ENCODE data around the gene TM4SF20.
"Not testable (repeated sequence)": the region's sequence is repeated elsewhere in the genome, so short reads cannot be mapped to it uniquely, and the experiment has no call there.

The TM4SF20 gene

GRCh38 chr2:227398684-227399670, 19.9 kb upstream of the TM4SF20 start:
- no peak for DNase-seq

- no peak for DNase-seq
Observed at GRCh38 chr2:227397562-227397961, 18.5 kb upstream of the TM4SF20 start.

GRCh38 chr2:227395556-227395955, 16.4 kb upstream of the TM4SF20 start:
- DNase-seq = no peak

GRCh38 chr2:227394401-227394800, 15.3 kb upstream of the TM4SF20 start:
- no peak for DNase-seq

GRCh38 chr2:227390468-227391256, 11.6 kb upstream of the TM4SF20 start:
- no peak for DNase-seq

GRCh38 chr2:227389661-227390060, 10.6 kb upstream of the TM4SF20 start:
- DNase-seq = no peak

GRCh38 chr2:227389231-227389630, 10.1 kb upstream of the TM4SF20 start:
- no peak for DNase-seq

GRCh38 chr2:227388537-227389011, 9.5 kb upstream of the TM4SF20 start:
- no peak for DNase-seq

- not testable (repeated sequence) for DNase-seq
Observed at GRCh38 chr2:227387583-227387982, 8.5 kb upstream of the TM4SF20 start, which contains the start of gene SCYGR1. TSS of gene SCYGR1 (minus strand) at chr2:227387949. CDS start at chr2:227387949, 0 bp downstream.

- DNase-seq = no peak
Observed at GRCh38 chr2:227386630-227387029, 7.5 kb upstream of the TM4SF20 start.

- DNase-seq = no peak
Observed at GRCh38 chr2:227383686-227384085, 4.6 kb upstream of the TM4SF20 start.

- DNase-seq = not testable (repeated sequence)
Observed at GRCh38 chr2:227382241-227382835, 3.2 kb upstream of the TM4SF20 start.

GRCh38 chr2:227378371-227378782, 729 bp downstream of the TM4SF20 start:
- DNase-seq = no peak

GRCh38 chr2:227377467-227378351, 1.4 kb downstream of the TM4SF20 start:
- no peak for DNase-seq

GRCh38 chr2:227376656-227377396, 2.3 kb downstream of the TM4SF20 start:
- no peak for DNase-seq

GRCh38 chr2:227374158-227374557, 4.9 kb downstream of the TM4SF20 start:
- no peak for DNase-seq

GRCh38 chr2:227373389-227373788, 5.7 kb downstream of the TM4SF20 start:
- DNase-seq = no peak

GRCh38 chr2:227370791-227371312, 8.3 kb downstream of the TM4SF20 start:
- no peak for DNase-seq

GRCh38 chr2:227370092-227370491, 9.0 kb downstream of the TM4SF20 start:
- DNase-seq = no peak

- no peak for DNase-seq
Observed at GRCh38 chr2:227368574-227368973, 10.5 kb downstream of the TM4SF20 start.

- DNase-seq = no peak
Observed at GRCh38 chr2:227367427-227367795, 11.7 kb downstream of the TM4SF20 start.

Data from activated T-cell treated with anti-CD3 and anti-CD28 coated beads, Interleukin-2, amount 50 U/mL, for 1 hour (primary cell).